CD4-positive, alpha-beta memory T cell (primary cell): ENCODE measurements around the gene SPANXD. TPM values are rescaled to one million over a fixed set of nuclear protein-coding genes. Genes with fewer than 3 reads are reported as not detected.

Experiments
- CTCF ChIA-PET: fragments of 350-600 bp; sonication (Branson Sonifier 250); formaldehyde crosslinking; loops from one replicate; lab custom pipeline; 2021; ENCODE audit warnings: inconsistent platforms; ENCODE audit not compliant: partially characterized antibody; lab: Charles Lee
- POLR2A ChIA-PET: fragments of 350-600 bp; sonication (Branson Sonifier 250); formaldehyde crosslinking; loops from one replicate; lab custom pipeline; 2021; ENCODE audit not compliant: partially characterized antibody; lab: Charles Lee
- DNase-seq, 5 donors: peaks; one replicate each; pipeline versions ENCODE4 v3.0.0 to v3.0.0-alpha.2; 2020 to 2022; ENCODE audit warnings: mixed read lengths in 1 of 5
- H3K27ac ChIP-seq: one replicate; pipeline ENCODE4 v1.7.0; 2013; ENCODE audit warnings: low read depth, low read length
- H3K27me3 ChIP-seq: 2 replicates; pipeline ENCODE4 v1.7.0; 2013; ENCODE audit warnings: mild to moderate bottlenecking, low read length, moderate library complexity; ENCODE audit not compliant: insufficient read depth
- H3K36me3 ChIP-seq: 2 replicates; pipeline ENCODE4 v1.7.0; 2013; ENCODE audit warnings: mild to moderate bottlenecking, low read length, moderate library complexity; ENCODE audit not compliant: insufficient read depth
- H3K4me1 ChIP-seq: 2 replicates; pipeline ENCODE4 v1.7.0; 2013; ENCODE audit warnings: mild to moderate bottlenecking, low read length, moderate library complexity; ENCODE audit not compliant: insufficient read depth
- H3K4me3 ChIP-seq, 2 donors: one replicate each; pipeline ENCODE4 v1.7.0; 2013; ENCODE audit warnings: low read length in 2 of 2, mild to moderate bottlenecking in 1 of 2
- H3K9me3 ChIP-seq, 2 donors: one replicate each; pipeline ENCODE4 v1.7.0; 2013; ENCODE audit warnings: low read length in 2 of 2, control low read depth in 1 of 2; ENCODE audit not compliant: control insufficient read depth in 1 of 2
- H3K27ac Mint-ChIP-seq, 7 donors: one replicate each; pipeline ENCODE4 v1.8.0; 2020 to 2021; ENCODE audit warnings: mixed read lengths in 7 of 7, mild to moderate bottlenecking in 6 of 7, inconsistent platforms in 3 of 7, moderate library complexity in 3 of 7
- H3K27me3 Mint-ChIP-seq, 2 donors: one replicate each; pipeline ENCODE4 v1.8.0; 2020 to 2021; ENCODE audit warnings: mixed read lengths in 2 of 2
- H3K36me3 Mint-ChIP-seq, 2 donors: one replicate each; pipeline ENCODE4 v1.8.0; 2020 to 2021; ENCODE audit warnings: mixed read lengths in 2 of 2, inconsistent platforms in 1 of 2, mild to moderate bottlenecking in 1 of 2
- H3K4me1 Mint-ChIP-seq, 4 donors: one replicate each; pipeline ENCODE4 v1.8.0; 2020 to 2021; ENCODE audit warnings: mixed read lengths in 4 of 4, mild to moderate bottlenecking in 1 of 4
- H3K4me3 Mint-ChIP-seq, 8 donors: one replicate each; pipeline ENCODE4 v1.8.0; 2020 to 2021; ENCODE audit warnings: mixed read lengths in 8 of 8, mild to moderate bottlenecking in 7 of 8, moderate library complexity in 6 of 8, inconsistent platforms in 3 of 8
- H3K9me3 Mint-ChIP-seq, 8 donors: one replicate each; pipeline ENCODE4 v1.8.0; 2020 to 2021; ENCODE audit warnings: mixed read lengths in 8 of 8, mild to moderate bottlenecking in 5 of 8, inconsistent platforms in 3 of 8, moderate library complexity in 1 of 8
- intact Hi-C: fragments of 100-400 bp; cut with micrococcal nuclease; formaldehyde crosslinking; loops from one replicate; pipeline ENCODE4 v1.15.1; 2023
- polyA plus RNA-seq, 2 donors: library from polyadenylated mRNA; unstranded; fragments of 300-500 nt; fragmentation: Illumina TruSeq; gene quantifications; one replicate each; pipeline ENCODE4 v1.2.3, GENCODE V29; 2021
- total RNA-seq, 2 experiments: library from RNA; stranded (reverse); gene quantifications; one replicate each; pipeline ENCODE4 v1.2.3, GENCODE V29; 2021

SPANXD gene
- total and polyA plus RNA-seq, 4 experiments from 2014 or later: not detected

DNA sequence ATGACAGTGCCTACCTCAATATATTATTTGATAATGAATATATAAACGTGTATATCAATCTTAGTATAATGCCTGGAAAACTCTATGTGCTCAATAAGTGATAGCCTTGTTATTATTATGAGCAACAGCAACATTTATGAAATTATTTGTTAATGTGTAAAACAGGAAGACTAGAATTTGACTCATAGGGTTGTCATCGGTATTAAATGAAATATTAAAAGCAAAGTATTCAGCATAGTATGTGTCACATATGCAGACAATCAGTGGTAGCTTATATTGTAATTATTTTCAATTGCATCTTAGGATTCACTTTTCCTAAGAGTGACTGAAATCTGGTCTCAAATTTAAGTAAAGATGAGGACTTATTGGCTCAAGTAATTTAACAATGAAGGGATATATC is 24.6 kb downstream of the SPANXD start:
- no peaks in the 10 kb centered on the region for H3K4me1 Mint-ChIP-seq
- Histone ChIP-seq H3K4me1 (no peaks in the 10 kb centered on the region), H3K27me3 (no peaks in the 10 kb centered on the region), H3K9me3 (no peaks in the 10 kb centered on the region), H3K27ac (no peak overlapping the region), H3K36me3 (no peaks in the 10 kb centered on the region), H3K4me3 (no peak overlapping the region)
- POLR2A ChIA-PET: no interaction called here
- H3K9me3 Mint-ChIP-seq: peaks cover 0 to 4% (median 0%) of the 10 kb centered on the region in 8 donors
- CTCF ChIA-PET: no interaction called here
- H3K27me3 Mint-ChIP-seq: no peaks in the 10 kb centered on the region
- intact Hi-C loops: no loop called here
- H3K27ac Mint-ChIP-seq: no peak overlapping the region
- no peak for DNase-seq
- no peaks in the 10 kb centered on the region for H3K36me3 Mint-ChIP-seq
- H3K4me3 Mint-ChIP-seq: no peak overlapping the region

GRCh38 chrX:141669689-141670088 is 28.9 kb downstream of the SPANXD start:
- intact Hi-C loops: no loop called here
- no peak for DNase-seq
- Histone ChIP-seq H3K27me3 (no peaks in the 10 kb centered on the region), H3K27ac (no peak overlapping the region), H3K4me1 (no peaks in the 10 kb centered on the region), H3K9me3 (no peaks in the 10 kb centered on the region), H3K4me3 (no peak overlapping the region), H3K36me3 (no peaks in the 10 kb centered on the region)
- H3K4me3 Mint-ChIP-seq: no peak overlapping the region
- no peaks in the 10 kb centered on the region for H3K4me1 Mint-ChIP-seq
- H3K9me3 Mint-ChIP-seq: peaks cover 0 to 4% (median 0%) of the 10 kb centered on the region in 8 donors
- H3K27ac Mint-ChIP-seq: no peak overlapping the region
- no peaks in the 10 kb centered on the region for H3K27me3 Mint-ChIP-seq
- no peaks in the 10 kb centered on the region for H3K36me3 Mint-ChIP-seq
- POLR2A ChIA-PET: no interaction called here
- CTCF ChIA-PET: no interaction called here

DNA sequence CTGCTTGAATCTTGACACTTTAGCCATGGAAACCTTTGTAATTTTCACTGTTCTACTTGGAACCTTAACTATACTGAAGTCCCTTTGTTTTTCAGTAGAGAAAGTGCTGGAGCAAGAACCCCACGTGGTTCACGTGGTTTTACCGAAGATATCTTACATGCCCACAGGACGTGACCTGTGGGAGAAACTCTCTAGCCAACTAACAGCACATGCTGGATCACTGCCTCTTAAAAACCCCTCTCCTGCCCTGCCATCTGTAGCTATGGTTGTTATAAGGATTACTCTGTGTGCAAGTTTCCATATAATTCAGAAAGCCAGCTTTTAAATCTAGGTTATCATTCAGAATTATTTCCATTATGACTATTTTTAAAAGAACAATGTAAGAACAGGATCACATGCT is 30.2 kb downstream of the SPANXD start:
- DNase-seq: no peak
- intact Hi-C loops: no loop called here
- Mint-ChIP-seq H3K27me3 (no peaks in the 10 kb centered on the region), H3K36me3 (no peaks in the 10 kb centered on the region), H3K4me3 (no peak overlapping the region), H3K27ac (no peak overlapping the region), H3K9me3 (peaks cover 0 to 2% (median 0%) of the 10 kb centered on the region in 8 donors), H3K4me1 (no peaks in the 10 kb centered on the region)
- POLR2A ChIA-PET: no interaction called here
- no peaks in the 10 kb centered on the region for H3K4me1 ChIP-seq
- no peaks in the 10 kb centered on the region for H3K9me3 ChIP-seq
- no peaks in the 10 kb centered on the region for H3K36me3 ChIP-seq
- H3K27me3 ChIP-seq: no peaks in the 10 kb centered on the region
- CTCF ChIA-PET: interaction anchor here (0.6 kb wide), 1 partner anchor 468 kb away, joined by 6 read pairs; no protein-coding TSS in a partner anchor
- H3K27ac ChIP-seq: no peak overlapping the region
- no peak overlapping the region for H3K4me3 ChIP-seq

GRCh38 chrX:141662781-141663180 is 35.8 kb downstream of the SPANXD start:
- intact Hi-C loops: no loop called here
- H3K9me3 ChIP-seq: no peaks in the 10 kb centered on the region
- no peak for DNase-seq
- H3K27me3 ChIP-seq: no peaks in the 10 kb centered on the region
- no peaks in the 10 kb centered on the region for H3K4me1 ChIP-seq
- H3K36me3 Mint-ChIP-seq: no peaks in the 10 kb centered on the region
- H3K4me3 ChIP-seq: no peak overlapping the region
- CTCF ChIA-PET: no interaction called here
- no peak overlapping the region for H3K4me3 Mint-ChIP-seq
- POLR2A ChIA-PET: no interaction called here
- no peaks in the 10 kb centered on the region for H3K4me1 Mint-ChIP-seq
- no peak overlapping the region for H3K27ac Mint-ChIP-seq
- no peaks in the 10 kb centered on the region for H3K9me3 Mint-ChIP-seq
- no peak overlapping the region for H3K27ac ChIP-seq
- no peaks in the 10 kb centered on the region for H3K27me3 Mint-ChIP-seq
- H3K36me3 ChIP-seq: no peaks in the 10 kb centered on the region

DNA sequence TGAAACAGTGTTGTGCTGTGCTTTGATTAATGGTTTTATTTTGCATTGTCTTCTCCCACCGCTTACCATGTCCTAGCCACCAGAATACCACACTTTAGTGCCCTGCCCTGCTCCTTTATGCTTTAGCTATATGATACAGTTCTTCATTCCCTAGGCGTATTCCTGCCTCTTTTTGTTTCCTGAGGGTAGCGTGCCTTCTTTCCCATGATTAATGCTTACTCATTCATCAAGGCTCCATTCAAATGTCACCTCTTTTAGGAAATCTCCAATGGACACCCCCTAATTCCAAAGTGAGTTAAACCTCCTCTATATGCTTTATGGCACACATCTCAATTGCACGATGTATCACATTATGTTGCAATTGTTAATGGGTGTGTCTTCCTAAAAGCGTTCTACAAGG is 46.3 kb downstream of the SPANXD start:
- H3K4me3 ChIP-seq: no peak overlapping the region
- H3K9me3 Mint-ChIP-seq: peaks cover 0 to 6% (median 0%) of the 10 kb centered on the region in 8 donors
- no peaks in the 10 kb centered on the region for H3K36me3 ChIP-seq
- H3K27ac Mint-ChIP-seq: no peak overlapping the region
- no peaks in the 10 kb centered on the region for H3K27me3 Mint-ChIP-seq
- no peaks in the 10 kb centered on the region for H3K9me3 ChIP-seq
- POLR2A ChIA-PET: no interaction called here
- CTCF ChIA-PET: no interaction called here
- H3K27me3 ChIP-seq: no peaks in the 10 kb centered on the region
- H3K36me3 Mint-ChIP-seq: no peaks in the 10 kb centered on the region
- DNase-seq: no peak
- intact Hi-C loops: no loop called here
- no peak overlapping the region for H3K27ac ChIP-seq
- H3K4me1 ChIP-seq: no peaks in the 10 kb centered on the region
- no peaks in the 10 kb centered on the region for H3K4me1 Mint-ChIP-seq
- H3K4me3 Mint-ChIP-seq: no peak overlapping the region

Other genes with a start within 250 kb of the SPANXD start
- not detected for gene SPANXA1, start 114.0 kb downstream of the SPANXD start, total RNA-seq
- not detected for gene SPANXA1, start 114.0 kb downstream of the SPANXD start, polyA plus RNA-seq
- not detected for gene SPANXA2, start 109.0 kb downstream of the SPANXD start, total RNA-seq
- gene SPANXA2, start 109.0 kb downstream of the SPANXD start, polyA plus RNA-seq: not detected
- not detected for gene MAGEC3, start 139.6 kb upstream of the SPANXD start, total RNA-seq
- gene MAGEC3, start 139.6 kb upstream of the SPANXD start, polyA plus RNA-seq: not detected
- not detected for gene MAGEC1, start 205.2 kb upstream of the SPANXD start, total RNA-seq
- not detected for gene MAGEC1, start 205.2 kb upstream of the SPANXD start, polyA plus RNA-seq